ENCODE measurements around the gene ABTB2.

The ABTB2 gene

DNA sequence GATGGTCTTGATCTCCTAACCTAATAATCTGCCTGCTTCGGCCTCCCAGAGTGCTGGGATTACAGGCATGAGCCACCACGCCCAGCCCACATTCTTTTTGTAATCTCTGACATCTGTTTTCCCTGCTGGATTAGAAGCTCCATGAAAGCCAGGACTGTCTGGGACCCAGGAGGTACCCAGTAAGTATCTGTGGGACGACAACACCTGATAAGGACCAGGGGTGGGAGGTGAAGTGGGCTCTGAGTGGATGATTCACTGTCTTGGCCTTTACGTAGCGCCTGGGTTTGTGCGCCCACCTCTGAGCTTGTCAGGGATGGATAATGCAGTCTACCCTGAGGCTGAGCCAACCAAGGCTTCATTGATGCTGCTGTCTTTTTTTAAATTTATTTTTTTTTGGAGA is 118.8 kb downstream of the ABTB2 start:
- ATAC-seq = no peak

DNA sequence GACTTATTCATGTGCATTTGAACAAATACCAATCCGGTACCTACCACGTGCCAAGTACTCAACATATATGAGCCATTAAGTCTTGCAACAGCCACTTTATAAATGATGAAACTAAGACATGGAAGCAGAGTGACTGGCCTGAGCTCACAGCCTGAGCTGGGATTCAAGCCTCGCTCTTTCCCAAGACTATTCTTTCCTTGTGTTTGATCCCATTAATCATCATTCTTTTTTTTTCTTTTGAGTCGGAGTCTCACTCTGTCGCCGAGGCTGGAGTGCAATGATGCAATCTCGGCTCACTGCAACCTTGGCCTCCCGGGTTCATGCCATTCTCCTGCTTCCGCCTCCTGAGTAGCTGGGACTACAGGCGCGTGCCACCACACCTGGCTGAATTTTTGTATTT is 119.3 kb downstream of the ABTB2 start:
- ATAC-seq = no peak

More for the DNA sequence above, 118.8 kb downstream of the ABTB2 start:
- no peak for TF ChIP-seq CSDC2 (CRISPR knock-in tag; IDR thresholded peaks at IDR 0.05)
- TF ChIP-seq, protein P1, sequence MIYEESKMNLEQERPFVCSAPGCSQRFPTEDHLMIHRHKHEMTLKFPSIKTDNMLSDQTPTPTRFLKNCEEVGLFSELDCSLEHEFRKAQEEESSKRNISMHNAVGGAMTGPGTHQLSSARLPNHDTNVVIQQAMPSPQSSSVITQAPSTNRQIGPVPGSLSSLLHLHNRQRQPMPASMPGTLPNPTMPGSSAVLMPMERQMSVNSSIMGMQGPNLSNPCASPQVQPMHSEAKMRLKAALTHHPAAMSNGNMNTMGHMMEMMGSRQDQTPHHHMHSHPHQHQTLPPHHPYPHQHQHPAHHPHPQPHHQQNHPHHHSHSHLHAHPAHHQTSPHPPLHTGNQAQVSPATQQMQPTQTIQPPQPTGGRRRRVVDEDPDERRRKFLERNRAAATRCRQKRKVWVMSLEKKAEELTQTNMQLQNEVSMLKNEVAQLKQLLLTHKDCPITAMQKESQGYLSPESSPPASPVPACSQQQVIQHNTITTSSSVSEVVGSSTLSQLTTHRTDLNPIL (CRISPR knock-in tag; IDR thresholded peaks at IDR 0.05; ENCODE audit: low read depth) = no peak
- TF ChIP-seq TCF4 (CRISPR knock-in tag; IDR thresholded peaks at IDR 0.05; ENCODE audit: borderline replicate concordance) = no peak
- no peak for TF ChIP-seq ZNF70 (CRISPR knock-in tag; IDR thresholded peaks at IDR 0.05)
- no peak for TF ChIP-seq ZFP3 (CRISPR knock-in tag; IDR thresholded peaks at IDR 0.05)
- TF ChIP-seq RARB (CRISPR knock-in tag; IDR thresholded peaks at IDR 0.05) = no peak
- TF ChIP-seq GLIS3 (CRISPR knock-in tag; IDR thresholded peaks at IDR 0.05) = no peak
- TF ChIP-seq, protein P2, sequence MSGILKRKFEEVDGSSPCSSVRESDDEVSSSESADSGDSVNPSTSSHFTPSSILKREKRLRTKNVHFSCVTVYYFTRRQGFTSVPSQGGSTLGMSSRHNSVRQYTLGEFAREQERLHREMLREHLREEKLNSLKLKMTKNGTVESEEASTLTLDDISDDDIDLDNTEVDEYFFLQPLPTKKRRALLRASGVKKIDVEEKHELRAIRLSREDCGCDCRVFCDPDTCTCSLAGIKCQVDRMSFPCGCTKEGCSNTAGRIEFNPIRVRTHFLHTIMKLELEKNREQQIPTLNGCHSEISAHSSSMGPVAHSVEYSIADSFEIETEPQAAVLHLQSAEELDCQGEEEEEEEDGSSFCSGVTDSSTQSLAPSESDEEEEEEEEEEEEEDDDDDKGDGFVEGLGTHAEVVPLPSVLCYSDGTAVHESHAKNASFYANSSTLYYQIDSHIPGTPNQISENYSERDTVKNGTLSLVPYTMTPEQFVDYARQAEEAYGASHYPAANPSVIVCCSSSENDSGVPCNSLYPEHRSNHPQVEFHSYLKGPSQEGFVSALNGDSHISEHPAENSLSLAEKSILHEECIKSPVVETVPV (CRISPR knock-in tag; IDR thresholded peaks at IDR 0.05) = no peak

DNA sequence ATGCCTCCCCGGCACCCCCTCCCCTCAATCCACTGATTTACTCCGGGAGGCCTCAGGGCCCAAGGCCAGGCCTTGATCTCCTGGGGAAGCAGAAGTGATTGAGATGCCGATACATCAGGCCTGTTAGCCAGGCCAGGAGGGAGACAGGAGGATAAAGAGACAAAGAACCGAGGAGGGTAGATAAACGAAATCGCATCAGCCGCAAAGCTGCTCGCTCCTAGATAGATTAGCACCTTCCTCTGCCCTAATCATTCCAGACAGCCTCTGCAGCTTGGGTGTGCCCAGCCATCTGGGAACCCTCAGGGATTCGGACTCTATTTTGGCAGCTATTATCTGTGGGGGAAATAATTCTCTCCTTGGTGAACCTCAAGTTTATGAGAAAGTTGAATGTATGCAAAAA is 121.2 kb downstream of the ABTB2 start:
- ATAC-seq = no peak
- no peak for TF ChIP-seq ZFP3 (CRISPR knock-in tag; IDR thresholded peaks at IDR 0.05)
- TF ChIP-seq, protein P3, sequence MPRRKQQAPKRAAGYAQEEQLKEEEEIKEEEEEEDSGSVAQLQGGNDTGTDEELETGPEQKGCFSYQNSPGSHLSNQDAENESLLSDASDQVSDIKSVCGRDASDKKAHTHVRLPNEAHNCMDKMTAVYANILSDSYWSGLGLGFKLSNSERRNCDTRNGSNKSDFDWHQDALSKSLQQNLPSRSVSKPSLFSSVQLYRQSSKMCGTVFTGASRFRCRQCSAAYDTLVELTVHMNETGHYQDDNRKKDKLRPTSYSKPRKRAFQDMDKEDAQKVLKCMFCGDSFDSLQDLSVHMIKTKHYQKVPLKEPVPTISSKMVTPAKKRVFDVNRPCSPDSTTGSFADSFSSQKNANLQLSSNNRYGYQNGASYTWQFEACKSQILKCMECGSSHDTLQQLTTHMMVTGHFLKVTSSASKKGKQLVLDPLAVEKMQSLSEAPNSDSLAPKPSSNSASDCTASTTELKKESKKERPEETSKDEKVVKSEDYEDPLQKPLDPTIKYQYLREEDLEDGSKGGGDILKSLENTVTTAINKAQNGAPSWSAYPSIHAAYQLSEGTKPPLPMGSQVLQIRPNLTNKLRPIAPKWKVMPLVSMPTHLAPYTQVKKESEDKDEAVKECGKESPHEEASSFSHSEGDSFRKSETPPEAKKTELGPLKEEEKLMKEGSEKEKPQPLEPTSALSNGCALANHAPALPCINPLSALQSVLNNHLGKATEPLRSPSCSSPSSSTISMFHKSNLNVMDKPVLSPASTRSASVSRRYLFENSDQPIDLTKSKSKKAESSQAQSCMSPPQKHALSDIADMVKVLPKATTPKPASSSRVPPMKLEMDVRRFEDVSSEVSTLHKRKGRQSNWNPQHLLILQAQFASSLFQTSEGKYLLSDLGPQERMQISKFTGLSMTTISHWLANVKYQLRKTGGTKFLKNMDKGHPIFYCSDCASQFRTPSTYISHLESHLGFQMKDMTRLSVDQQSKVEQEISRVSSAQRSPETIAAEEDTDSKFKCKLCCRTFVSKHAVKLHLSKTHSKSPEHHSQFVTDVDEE (CRISPR knock-in tag; IDR thresholded peaks at IDR 0.05) = peak; percentile 47; the same call in 1 of the 2 replicates
- no peak for TF ChIP-seq ESRRG (CRISPR knock-in tag; IDR thresholded peaks at IDR 0.05)
- TF ChIP-seq, protein P1 (CRISPR knock-in tag; IDR thresholded peaks at IDR 0.05; ENCODE audit: low read depth) = no peak
- TF ChIP-seq ZNF565 (CRISPR knock-in tag; conservative IDR thresholded peaks at IDR 0.05; ENCODE audit: low read depth) = no peak
- TF ChIP-seq TCF4 (CRISPR knock-in tag; IDR thresholded peaks at IDR 0.05; ENCODE audit: borderline replicate concordance) = peak; percentile 64; the same call in 1 of the 2 replicates
- TF ChIP-seq ISL1 (CRISPR knock-in tag; IDR thresholded peaks at IDR 0.05) = no peak
- TF ChIP-seq, protein P4, sequence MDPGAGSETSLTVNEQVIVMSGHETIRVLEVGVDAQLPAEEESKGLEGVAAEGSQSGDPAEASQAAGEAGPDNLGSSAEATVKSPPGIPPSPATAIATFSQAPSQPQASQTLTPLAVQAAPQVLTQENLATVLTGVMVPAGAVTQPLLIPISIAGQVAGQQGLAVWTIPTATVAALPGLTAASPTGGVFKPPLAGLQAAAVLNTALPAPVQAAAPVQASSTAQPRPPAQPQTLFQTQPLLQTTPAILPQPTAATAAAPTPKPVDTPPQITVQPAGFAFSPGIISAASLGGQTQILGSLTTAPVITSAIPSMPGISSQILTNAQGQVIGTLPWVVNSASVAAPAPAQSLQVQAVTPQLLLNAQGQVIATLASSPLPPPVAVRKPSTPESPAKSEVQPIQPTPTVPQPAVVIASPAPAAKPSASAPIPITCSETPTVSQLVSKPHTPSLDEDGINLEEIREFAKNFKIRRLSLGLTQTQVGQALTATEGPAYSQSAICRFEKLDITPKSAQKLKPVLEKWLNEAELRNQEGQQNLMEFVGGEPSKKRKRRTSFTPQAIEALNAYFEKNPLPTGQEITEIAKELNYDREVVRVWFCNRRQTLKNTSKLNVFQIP (CRISPR knock-in tag; IDR thresholded peaks at IDR 0.05; ENCODE audit: borderline replicate concordance, low read depth) = no peak
- no peak for TF ChIP-seq ZNF70 (CRISPR knock-in tag; IDR thresholded peaks at IDR 0.05)

More for the DNA sequence above, 119.3 kb downstream of the ABTB2 start:
- TF ChIP-seq, protein P3 (CRISPR knock-in tag; IDR thresholded peaks at IDR 0.05) = no peak
- TF ChIP-seq PPARA (CRISPR knock-in tag; IDR thresholded peaks at IDR 0.05; ENCODE audit: borderline replicate concordance) = no peak
- no peak for TF ChIP-seq ZC3H10 (CRISPR knock-in tag; IDR thresholded peaks at IDR 0.05)
- TF ChIP-seq, protein P1 (CRISPR knock-in tag; IDR thresholded peaks at IDR 0.05; ENCODE audit: low read depth) = no peak

Measured in SK-N-SH treated with all-trans-retinoic acid at 6 μM for 48 hours (cell line).